Loucy (cell line): ENCODE data around the gene COL20A1.

Source experiments
- H2AFZ ChIP-seq: fragments of 200-600 bp; sonication (generic); 2 replicates; pipeline ENCODE4 v1.6.0; 2016; ENCODE audit warnings: antibody characterized with exemption, mild to moderate bottlenecking, low read length, moderate library complexity
- H3F3A ChIP-seq: fragments of 200-600 bp; 2 replicates; pipeline ENCODE4 v1.6.0; 2016; ENCODE audit warnings: antibody characterized with exemption, low read depth, mild to moderate bottlenecking
- H3K27me3 ChIP-seq: fragments of 200-600 bp; sonication (generic); 2 replicates; pipeline ENCODE4 v1.6.1; 2014; ENCODE audit warnings: low read length, mild to moderate bottlenecking; ENCODE audit not compliant: insufficient read depth, poor library complexity, severe bottlenecking
- H3K36me3 ChIP-seq: fragments of 200-600 bp; sonication (generic); 2 replicates; pipeline ENCODE4 v1.6.1; 2016; ENCODE audit warnings: low read length; ENCODE audit not compliant: insufficient read depth
- H3K4me1 ChIP-seq: fragments of 200-600 bp; sonication (generic); 2 replicates; pipeline ENCODE4 v1.5.1; 2014; ENCODE audit warnings: low read length, mild to moderate bottlenecking; ENCODE audit not compliant: insufficient read depth, poor library complexity, severe bottlenecking
- H3K4me2 ChIP-seq: fragments of 200-600 bp; sonication (generic); 2 replicates; pipeline ENCODE4 v1.6.0; 2014; ENCODE audit warnings: antibody characterized with exemption, low read length, low read depth, mild to moderate bottlenecking; ENCODE audit not compliant: poor library complexity, severe bottlenecking
- H3K4me3 ChIP-seq: fragments of 200-600 bp; sonication (generic); 2 replicates; pipeline ENCODE4 v1.5.1; 2014; ENCODE audit warnings: low read length, mild to moderate bottlenecking, mixed read lengths; ENCODE audit not compliant: poor library complexity, severe bottlenecking
- H3K79me2 ChIP-seq: fragments of 200-600 bp; sonication (generic); 2 replicates; pipeline ENCODE4 v1.6.1; 2014; ENCODE audit warnings: low read length; ENCODE audit not compliant: insufficient read depth
- H3K9ac ChIP-seq: fragments of 200-600 bp; sonication (generic); 2 replicates; pipeline ENCODE4 v1.6.0; 2014; ENCODE audit warnings: mild to moderate bottlenecking, low read depth, low read length, moderate library complexity; ENCODE audit not compliant: poor library complexity, severe bottlenecking
- H3K9me2 ChIP-seq: fragments of 200-600 bp; sonication (generic); replicated peaks from 2 replicates; pipeline ENCODE4 v1.6.1; 2016; ENCODE audit warnings: low read depth, low read length, mixed read lengths
- H3K9me3 ChIP-seq: fragments of 200-600 bp; sonication (generic); 2 replicates; pipeline ENCODE4 v1.6.1; 2014; ENCODE audit warnings: mild to moderate bottlenecking, antibody characterized with exemption, low read length, low read depth; ENCODE audit not compliant: insufficient read depth
- H4K20me1 ChIP-seq: fragments of 200-600 bp; sonication (generic); 2 replicates; pipeline ENCODE4 v1.6.0; 2014; ENCODE audit warnings: antibody characterized with exemption, low read length, mild to moderate bottlenecking; ENCODE audit not compliant: insufficient read depth, poor library complexity, severe bottlenecking
- CTCF ChIP-seq: fragments of 200-600 bp; sonication (generic); conservative IDR thresholded peaks from 2 replicates; pipeline ENCODE4 v1.5.1; 2014; ENCODE audit warnings: mild to moderate bottlenecking, antibody characterized with exemption, low read length
- EZH2phosphoT487 ChIP-seq: fragments of 200-600 bp; IDR thresholded peaks from 2 replicates; pipeline ENCODE4 v1.6.1; 2018; ENCODE audit warnings: antibody characterized with exemption, mild to moderate bottlenecking, moderate library complexity, borderline replicate concordance

COL20A1 gene

DNA sequence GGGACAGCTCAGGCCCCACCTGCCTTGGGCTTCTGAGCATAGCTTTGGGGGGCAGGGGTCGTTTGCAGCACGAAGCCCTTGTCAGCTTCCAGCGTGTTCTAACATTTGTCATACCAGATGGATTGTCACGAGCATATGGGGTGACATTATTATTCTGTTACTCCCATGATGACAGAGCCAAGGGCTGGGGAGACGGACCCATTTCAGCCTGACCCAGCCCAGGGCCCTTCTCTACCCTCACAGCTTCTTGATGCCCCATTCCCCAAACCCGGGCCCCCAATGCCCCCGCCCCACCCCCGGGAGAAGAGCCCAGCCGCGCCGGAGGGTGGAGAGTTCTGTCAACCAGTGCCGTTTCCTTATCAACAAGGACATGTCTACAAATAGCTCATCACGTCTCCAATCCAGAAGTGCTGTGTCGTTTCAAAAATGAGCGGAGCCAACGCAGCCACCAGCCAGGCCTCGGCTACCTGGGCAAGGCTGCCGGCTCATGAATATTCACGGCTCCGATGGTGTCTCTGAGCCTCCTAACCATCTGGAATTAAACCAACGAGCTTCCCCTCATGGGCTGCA, 77.7 kb downstream of the COL20A1 start:
- Histone ChIP-seq H3K4me2 (no peak overlapping the region), H3K9me3 (no peaks in the 10 kb centered on the region), H3K36me3 (no peaks in the 10 kb centered on the region), H3K4me1 (no peaks in the 10 kb centered on the region), H3K9ac (no peak overlapping the region), H2AFZ (no peak overlapping the region), H3K27me3 (no peaks in the 10 kb centered on the region), H3K4me3 (no peak overlapping the region), H3K9me2 (no peaks in the 10 kb centered on the region), H3K79me2 (no peaks in the 10 kb centered on the region), H4K20me1 (no peaks in the 10 kb centered on the region), H3F3A (no peaks in the 10 kb centered on the region)
- no peak for TF ChIP-seq EZH2phosphoT487
- no peak for TF ChIP-seq CTCF

DNA sequence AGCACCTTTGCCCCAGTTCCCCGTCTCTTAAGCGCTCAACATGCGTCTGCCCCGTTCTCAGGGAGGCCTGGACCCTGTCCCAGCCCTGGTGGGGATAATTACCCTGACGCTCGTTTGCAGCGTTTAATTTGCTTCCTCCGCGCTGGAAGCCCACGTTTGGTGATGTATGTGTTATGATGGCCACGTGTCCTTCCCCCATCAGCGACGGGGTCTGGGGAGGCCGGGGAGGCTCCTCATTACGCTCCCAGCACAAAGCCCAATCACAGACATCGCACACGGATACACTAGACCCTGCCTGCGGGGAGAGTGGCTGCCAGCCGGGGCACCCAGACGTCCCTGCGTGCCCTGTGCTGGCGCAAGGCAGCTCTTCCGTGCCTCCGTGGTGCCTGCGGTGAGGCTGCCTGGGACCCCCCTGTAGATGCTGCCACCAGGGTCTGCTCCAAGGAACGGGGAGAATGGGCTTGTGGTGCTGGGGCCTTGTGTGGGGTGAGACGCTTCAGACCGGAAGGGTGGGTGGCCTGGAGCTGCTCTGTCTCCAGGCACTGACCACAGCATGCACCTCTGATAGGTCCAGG, 78.4 kb downstream of the COL20A1 start:
- no peaks in the 10 kb centered on the region for H3K4me1 ChIP-seq
- no peaks in the 10 kb centered on the region for H3K27me3 ChIP-seq
- H3K4me3 ChIP-seq = no peak overlapping the region
- no peaks in the 10 kb centered on the region for H3K36me3 ChIP-seq
- H3K9me2 ChIP-seq = no peaks in the 10 kb centered on the region
- no peaks in the 10 kb centered on the region for H3K79me2 ChIP-seq
- no peaks in the 10 kb centered on the region for H4K20me1 ChIP-seq
- no peak overlapping the region for H3K4me2 ChIP-seq
- TF ChIP-seq EZH2phosphoT487 (no peak), CTCF (no peak)
- no peaks in the 10 kb centered on the region for H3K9me3 ChIP-seq
- no peak overlapping the region for H2AFZ ChIP-seq
- H3K9ac ChIP-seq = no peak overlapping the region
- H3F3A ChIP-seq = no peaks in the 10 kb centered on the region

- H3K4me1 ChIP-seq = no peaks in the 10 kb centered on the region
- no peak overlapping the region for H3K9ac ChIP-seq
- no peaks in the 10 kb centered on the region for H3K36me3 ChIP-seq
- no peaks in the 10 kb centered on the region for H3K9me2 ChIP-seq
- no peaks in the 10 kb centered on the region for H3K27me3 ChIP-seq
- H3K79me2 ChIP-seq = no peaks in the 10 kb centered on the region
- H3K4me2 ChIP-seq = no peak overlapping the region
- no peak overlapping the region for H2AFZ ChIP-seq
- TF ChIP-seq CTCF (no peak), EZH2phosphoT487 (no peak)
- no peaks in the 10 kb centered on the region for H3K9me3 ChIP-seq
- H4K20me1 ChIP-seq = no peaks in the 10 kb centered on the region
- no peaks in the 10 kb centered on the region for H3F3A ChIP-seq
- H3K4me3 ChIP-seq = no peak overlapping the region
Measured at GRCh38 chr20:63372971-63373885, 80.2 kb downstream of the COL20A1 start.
